ENCODE measurements around the gene NDUFAF5.
A peak's percentile ranks its signal among the peaks of the same experiment; 100 is the strongest.
"Not testable (repeated sequence)": the region's sequence is repeated elsewhere in the genome, so short reads cannot be mapped to it uniquely, and the experiment has no call there.

The NDUFAF5 gene, protein sequence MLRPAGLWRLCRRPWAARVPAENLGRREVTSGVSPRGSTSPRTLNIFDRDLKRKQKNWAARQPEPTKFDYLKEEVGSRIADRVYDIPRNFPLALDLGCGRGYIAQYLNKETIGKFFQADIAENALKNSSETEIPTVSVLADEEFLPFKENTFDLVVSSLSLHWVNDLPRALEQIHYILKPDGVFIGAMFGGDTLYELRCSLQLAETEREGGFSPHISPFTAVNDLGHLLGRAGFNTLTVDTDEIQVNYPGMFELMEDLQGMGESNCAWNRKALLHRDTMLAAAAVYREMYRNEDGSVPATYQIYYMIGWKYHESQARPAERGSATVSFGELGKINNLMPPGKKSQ

DNA sequence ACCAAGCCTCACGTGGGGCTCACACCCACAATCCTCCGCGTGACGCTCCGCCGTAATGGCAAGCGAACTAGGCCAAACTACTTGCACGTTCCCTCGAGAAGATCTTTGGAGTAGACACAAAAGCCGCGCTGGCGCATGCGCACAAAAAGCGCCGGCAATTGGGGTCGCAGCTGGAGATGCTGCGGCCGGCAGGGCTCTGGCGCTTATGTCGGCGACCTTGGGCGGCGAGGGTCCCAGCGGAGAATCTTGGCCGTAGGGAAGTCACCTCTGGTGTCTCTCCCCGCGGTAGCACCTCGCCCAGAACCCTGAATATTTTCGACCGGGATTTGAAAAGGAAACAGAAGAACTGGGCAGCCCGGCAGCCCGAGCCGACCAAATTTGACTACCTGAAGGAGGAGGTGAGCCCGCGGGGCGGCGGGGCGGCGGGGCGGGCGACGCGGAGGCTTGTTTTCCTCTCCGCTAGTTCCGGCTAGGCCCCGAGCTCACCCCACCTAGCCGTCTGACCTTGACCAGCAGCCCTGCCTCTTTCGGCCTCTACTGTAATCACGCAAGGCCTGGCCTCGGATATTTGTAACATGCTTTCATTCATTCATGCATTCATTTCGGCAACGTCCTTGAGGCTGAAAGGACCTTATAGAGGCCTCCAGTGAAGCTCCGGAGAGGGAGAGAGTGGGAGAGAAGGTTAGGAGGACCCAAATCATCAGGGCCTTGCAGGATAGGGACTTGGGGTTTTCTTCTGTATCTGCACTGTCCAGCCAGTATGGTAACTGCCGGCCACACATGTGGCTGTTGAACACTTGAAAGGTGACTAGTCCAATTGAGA, at the start of gene NDUFAF5, which contains the start of gene ESF1:
Gene NDUFAF5 (plus strand): TSS at position 136 of the 823 bp plus-strand sequence. CDS start 41 bp downstream, at position 177.
Gene ESF1 (minus strand): TSS at position 27 of the 823 bp plus-strand sequence. CDS start 1,779 bp downstream, outside the sequence.
- peak; percentile 94 for DNase-seq

DNA sequence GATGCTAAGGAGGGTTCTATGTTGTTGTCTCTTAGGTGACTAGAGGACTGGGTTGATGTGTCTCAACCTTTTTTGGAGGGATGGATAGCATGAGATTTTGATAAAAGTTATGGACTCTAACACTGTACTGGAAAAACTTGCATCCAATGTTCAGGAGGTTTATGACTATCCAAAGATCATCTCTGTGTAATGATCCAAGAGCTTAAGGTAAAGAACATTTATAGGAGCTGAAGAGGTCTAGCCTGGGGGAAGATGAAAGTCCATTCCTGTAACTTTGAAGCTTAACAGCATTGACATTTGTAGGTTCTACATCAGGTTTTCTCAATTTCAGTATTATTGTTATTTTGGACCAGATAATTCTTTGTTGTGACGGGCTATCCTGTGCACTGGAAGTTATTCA, 49.0 kb upstream of the NDUFAF5 start:
- DNase-seq = no peak

DNA sequence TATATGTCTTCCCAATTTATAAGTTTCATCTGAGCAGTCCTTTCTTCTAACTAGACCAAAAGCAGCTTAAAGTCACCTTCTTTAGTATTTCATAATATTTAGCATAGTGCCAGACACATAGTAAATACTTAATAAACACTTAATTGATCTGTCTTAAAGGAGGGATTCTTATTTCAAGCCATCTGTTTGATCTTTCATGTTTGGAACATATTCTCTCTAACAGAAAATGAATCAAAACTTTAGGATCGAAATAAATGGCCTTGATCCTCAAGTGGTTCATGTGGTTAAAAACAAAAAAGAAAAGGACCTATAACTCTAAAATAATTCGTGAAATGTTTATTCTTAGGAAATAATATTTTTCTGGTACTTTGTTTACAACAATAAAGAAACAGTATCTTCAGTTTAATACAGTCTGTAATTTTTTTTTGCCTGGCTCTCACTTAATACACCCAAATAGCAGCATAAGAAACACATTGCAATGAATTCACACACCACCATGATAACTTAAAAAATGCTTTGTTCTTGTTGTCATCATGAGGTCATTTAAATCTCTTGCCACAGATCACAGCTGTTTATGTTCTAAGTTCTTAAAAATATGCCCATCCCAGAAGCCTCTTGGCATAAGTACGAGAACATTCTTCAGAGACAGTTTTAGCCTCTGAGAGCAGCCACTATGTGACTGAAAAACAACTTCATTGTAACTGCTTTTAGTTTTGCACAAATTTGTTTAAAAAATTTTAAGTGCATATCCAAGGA, 48.2 kb upstream of the NDUFAF5 start:
- DNase-seq = no peak

DNA sequence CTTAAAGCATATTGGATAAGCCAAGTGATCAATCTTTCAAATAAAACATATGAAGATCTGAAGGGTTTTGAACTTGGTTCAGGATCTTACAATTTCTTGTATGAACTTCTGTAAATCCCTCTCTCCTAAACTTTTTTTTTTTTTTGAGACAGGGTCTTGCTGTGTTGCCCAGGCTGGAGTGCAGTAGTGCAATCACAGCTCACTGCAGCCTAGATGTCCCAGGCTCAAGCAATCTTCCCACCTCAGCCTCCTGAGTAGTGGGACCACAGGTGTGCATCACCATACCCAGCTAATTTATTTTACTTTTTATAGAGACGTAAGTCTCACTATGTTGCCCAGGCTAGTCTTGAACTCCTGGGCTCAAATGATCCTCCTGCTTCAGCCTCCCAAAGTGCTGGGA, 46.6 kb upstream of the NDUFAF5 start:
- DNase-seq = not testable (repeated sequence)

DNA sequence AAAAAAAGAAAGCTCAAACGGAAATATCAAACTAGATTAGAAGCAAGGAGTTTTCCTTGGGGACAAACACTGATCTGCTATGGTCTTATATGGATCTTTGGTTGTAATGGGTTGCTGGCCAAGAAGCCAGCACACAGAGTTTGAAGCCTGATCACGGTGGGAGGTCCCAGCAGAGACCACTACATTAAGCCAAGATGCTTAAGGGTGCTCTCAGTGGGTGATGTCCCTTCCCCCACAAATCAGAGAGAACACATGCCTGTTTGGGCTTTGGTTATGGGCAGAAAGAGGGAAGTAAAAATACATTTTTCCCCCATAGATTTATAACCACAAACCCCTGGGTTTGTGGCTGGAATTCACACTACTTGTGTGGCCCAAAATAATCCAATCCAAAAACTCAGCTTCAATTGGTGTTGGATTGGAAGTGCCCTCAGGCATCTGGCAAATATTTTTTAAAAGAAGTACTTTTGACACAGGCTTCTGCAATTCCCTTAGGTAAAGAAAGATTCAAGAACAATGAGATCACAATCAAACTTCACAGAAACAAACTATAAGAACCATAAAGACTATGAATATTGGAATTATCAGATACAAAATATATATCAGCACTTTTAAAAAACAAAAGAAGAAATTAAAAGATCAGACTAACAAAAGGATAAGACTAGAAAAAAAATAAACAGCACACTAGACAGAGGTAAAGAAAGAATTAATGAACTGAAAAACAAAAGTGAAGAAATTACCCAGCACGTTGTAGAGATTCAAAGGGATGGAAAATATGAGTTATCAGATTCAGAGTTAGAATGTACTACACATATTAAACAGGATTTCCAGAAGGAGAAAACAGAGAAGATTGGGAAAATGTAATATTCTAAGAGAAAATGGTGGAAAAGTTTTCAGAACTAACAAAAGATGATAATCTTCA, 44.8 kb upstream of the NDUFAF5 start:
- DNase-seq = no peak

DNA sequence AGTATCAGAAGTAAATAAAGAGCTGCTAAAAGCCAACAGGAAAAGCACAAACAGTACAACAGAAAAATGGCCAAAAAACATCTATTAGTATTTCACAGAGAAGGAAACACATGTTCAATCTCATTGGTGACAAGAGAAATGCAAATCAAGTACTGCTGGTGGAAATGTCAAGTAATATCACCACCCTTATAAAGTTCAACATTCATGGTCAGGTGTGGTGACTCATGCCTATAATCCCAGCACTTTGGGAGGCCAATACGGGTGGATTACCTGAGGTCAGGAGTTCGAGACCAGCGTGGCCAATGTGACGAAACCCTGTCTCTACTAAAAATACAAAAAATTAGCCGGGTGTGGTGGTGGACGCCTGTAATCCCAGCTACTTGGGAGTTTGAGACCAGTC, 42.9 kb upstream of the NDUFAF5 start:
- DNase-seq = no peak

DNA sequence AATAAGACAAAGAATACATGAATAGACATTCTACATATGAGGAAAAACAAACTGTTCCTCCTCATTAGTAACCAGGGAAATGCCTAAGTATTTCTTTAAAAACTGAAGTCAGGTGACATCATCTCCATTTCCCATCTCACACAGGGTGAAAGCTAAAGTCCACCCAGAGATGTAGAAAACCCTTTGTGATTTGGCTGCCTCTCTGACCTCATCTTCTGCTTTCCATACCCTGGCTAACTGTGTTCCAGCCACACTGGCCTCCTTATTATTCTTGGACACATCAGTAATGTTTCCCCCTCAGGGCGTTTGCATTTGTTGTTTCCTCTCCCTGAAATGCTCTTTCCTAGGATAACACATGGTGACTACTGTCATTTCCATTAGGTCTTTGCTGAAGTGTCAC, 40.5 kb upstream of the NDUFAF5 start:
- no peak for DNase-seq

DNA sequence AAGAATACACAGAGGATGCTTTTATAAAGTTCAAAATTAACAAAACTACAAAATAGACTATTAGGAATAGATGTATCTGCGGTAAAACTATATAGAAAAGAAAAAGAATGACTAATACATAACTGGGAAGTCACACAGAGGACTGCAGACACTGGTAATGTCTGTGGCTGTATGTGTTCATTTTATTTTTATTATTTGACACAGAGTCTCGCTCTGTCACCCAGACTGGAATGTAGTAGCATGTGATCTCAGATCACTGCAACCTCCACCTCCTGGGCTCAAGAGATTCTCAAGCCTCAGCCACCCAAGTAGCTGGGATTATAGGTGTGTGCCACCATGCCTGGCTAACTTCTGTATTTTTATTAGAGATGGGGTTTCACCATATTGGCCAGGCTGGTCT, 39.0 kb upstream of the NDUFAF5 start:
- no peak for DNase-seq

DNA sequence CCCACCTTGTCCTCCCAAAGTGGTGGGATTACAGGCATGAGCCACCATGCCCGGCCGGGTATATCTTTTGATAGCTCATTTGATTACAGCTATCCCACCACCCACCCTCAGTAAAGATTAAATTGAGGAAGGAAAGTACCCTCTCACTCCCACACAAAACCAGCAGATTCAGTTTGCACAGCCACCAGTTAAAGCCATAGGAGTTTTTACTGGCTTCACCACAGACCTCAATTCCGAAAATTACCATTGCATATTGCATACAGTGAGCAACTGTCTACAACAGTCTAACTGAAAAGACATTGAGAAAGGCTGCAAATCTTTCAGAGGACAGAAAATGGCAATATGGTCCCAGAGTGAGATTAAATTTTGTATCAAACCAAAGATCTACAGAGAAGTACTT, 35.0 kb upstream of the NDUFAF5 start:
- no peak for DNase-seq

DNA sequence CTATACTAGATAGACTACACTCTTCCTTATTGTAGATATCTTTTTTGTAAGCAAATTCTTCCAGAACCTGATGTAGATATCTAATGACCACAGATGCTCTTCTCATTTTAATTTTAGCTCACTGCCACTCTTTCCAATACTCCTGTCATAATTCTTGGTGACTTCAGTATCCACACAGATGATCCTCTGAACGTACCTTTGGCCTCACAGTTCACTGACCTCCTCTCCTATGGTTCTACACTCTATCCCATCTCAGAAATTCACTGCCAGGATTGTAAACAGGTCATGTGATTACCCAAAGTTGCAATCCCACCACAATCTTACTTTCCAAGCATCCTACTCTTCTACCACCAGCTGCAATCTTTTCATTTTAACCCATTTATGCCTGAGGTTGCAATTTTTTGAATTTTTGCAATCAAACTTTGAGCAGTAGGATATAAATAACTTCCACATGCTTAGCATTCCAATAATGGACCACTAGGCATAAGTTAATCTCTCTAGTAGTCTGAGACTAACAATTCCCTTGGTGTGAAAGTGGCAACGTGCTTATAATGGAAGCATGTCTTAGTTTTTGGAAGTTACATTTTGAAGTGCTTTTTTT, 31.3 kb upstream of the NDUFAF5 start:
- no peak for DNase-seq

DNA sequence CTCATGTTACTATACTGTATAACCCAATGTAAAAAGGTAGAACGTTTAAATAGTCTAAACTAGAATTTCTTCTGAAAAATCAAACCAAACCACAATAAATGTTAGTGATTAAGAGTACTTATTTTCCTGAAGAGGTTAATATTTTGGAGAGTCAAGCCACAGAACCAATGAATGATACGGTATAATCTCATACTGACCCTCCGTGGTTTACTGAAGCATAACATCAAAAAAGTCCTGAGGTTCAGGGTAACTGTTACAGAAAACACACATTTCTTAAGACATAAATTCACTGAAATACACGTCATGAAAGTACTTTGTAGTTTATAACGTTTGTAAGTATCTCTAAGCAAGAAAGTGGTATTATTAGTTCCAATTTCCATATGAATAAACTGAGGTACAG, 29.0 kb upstream of the NDUFAF5 start:
- DNase-seq = no peak

DNA sequence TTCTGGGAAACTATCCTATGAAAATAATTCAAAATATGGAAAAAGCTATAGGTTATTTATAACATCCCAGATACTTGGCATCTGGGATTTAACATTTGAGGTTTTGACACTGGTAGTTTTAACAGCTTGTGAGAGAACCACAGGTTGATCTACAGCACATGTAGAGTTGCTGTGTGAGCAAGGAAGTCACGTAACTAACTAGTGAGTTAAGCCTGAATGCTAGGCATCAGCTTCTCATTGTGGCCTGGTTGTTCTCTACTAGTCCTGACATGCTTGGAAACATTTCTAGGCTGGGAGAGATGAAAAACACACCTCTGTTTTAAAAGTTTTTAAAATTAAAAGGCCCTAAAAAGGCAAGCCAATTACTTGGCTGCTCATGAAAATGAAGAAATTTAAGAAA, 28.3 kb upstream of the NDUFAF5 start:
- DNase-seq = no peak

DNA sequence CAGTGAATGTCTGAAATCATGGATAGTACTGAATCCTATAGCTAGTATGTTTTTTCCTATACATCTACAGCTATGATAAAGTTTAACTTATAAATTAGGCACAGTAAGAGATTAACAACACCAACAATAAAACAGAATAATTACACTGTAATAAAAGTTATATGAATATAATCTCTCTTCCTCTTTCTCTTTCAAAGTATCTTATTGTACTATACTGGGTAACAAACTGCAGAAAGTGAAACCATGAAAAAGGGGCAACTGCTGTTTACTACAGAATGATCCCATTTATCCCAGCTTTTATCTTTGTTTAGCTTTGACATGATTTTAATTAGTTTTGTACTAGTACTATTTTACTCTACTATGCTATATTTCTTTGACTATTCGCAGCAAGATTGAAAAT, 25.9 kb upstream of the NDUFAF5 start:
- DNase-seq = no peak

DNA sequence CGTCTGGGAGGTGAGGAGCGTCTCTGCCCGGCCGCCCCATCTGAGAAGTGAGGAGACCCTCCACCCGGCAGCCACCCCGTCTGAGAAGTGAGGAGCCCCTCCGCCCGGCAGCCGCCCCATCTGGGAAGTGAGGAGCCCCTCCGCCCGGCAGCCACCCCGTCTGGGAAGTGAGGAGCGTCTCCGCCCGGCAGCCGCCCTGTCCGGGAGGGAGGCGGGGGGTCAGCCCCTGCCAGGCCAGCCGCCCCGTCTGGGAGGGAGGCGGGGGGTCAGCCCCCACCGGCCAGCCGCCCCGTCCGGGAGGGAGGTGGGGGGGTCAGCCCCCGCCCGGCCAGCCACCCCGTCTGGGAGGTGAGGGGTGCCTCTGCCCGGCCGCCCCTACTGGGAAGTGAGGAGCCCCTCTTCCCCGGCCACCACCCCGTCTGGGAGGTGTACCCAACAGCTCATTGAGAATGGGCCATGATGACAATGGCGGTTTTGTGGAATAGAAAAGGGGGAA, 24.3 kb upstream of the NDUFAF5 start:
- not testable (repeated sequence) for DNase-seq

DNA sequence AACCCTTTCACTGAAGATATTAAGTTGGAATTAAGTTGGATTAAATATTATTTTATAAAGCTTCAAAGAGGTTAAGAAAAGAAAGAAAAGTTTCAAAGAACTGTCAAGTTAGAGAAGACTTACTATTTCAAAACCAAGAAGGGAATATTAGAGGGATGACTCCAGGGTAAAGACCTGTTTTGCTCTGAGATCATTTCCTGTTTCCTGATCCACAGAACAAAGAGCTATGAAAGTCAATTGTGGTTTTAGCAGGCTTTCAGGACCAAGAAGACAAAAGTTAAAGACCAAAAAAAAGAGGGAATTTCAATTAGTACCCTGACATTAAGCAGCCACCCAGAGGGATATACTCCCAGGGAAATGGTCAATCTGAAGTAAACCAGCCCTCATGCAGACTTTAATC, 19.5 kb upstream of the NDUFAF5 start:
- no peak for DNase-seq

DNA sequence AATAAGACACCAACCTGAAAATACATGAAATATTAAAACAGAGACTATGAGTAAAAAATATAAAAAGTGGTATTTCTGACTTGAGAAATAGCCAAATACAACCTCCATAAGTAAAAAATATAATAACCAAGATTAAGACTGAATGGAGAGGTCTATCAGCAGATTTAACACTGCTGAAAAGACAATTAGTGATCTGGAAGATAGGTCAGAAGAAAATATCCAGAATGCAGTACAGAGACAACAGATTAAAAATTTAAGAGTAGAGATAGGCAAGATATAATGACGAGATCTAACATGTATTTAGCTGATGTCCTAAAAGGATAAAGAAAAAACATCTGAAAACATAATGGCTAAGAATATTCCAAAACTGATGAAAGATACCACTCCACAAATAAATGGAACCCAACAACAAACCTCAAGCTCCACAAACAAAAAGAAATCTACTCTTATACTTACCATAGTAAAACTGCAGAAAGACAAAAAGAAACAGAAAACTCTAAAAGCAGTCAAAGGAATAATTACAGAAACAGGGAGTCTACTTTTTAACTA, 18.9 kb upstream of the NDUFAF5 start:
- no peak for DNase-seq

DNA sequence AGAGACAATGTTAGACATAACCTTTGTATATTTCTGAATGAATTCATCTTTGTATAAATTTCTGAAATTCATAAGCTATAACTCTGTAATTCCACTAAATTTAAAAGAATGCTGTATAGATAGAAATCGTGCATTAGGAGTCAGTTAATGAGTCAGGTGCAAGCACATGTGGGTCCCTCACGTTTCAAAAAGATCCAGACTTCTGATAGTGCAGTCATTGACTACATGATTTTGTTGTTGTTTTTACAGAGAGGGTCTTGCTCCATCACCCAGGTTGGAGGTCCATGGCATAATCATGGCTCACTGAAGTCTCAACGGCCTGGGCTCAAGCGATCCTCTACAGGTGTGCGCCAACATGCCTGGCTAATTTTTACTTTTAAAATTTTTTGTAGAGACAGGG, 14.7 kb upstream of the NDUFAF5 start:
- DNase-seq = no peak

DNA sequence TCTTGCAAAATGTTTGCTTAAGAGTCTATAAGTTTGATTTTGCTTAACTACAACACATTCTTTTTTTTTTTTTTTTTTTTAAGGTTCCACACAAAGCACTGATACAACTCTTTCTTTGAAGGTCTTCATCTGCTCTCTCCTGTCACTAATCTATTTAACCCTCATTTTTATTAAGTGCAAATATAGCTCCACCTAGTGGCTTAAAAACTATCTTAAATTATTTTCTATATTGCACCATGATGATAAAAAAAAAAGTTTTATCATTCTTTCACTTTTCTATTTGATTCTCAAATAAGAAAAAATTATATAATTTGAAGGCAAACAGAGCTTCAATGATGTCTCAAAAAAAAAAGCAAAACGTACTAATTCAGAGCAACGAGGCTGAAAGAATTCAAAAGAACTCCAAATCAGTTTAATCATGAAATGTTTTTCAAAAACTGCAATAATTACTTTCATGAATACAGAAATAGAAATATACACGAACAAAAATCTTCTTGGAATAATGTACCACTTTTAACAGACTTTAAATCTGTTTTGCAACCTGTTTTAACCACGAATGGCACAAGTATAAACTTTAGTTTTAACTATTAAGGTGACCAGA, 12.9 kb upstream of the NDUFAF5 start:
- no peak for DNase-seq

DNA sequence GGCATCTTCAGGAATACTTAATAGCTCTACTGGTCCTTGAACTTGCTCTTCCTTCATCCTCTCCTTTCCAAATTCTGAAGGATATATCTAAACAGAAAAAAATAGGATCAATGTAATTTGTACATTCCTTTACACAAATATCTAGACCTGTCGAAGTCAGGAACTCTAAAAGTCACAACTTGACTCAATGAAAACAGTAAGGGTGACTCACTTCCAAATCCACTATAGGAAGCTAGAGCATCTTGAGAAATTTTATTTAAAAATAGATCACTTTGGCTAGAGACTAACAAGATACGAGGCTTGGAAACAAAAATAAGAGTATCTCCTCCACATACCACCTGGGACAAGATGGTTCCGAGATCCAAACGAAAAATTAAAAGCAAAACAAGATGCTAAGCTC, 12.3 kb upstream of the NDUFAF5 start:
- no peak for DNase-seq

DNA sequence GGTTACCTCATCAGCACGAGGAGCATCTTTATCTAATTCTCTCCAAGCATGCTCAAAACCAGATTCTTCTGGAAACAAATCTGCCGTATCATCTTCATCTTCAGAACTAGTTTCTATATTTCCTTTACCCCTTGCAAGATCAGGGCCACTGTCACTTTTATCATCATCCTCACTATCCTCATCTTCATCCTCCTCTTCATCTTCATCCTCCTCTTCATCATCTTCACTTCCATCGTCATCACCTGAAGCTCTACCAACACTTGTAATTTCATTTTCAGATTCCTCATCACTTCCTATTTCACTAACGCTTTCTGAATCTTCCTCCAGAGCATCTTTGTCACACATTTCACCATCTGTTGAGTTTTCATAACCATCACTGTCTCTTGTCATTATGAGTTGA, 9.0 kb upstream of the NDUFAF5 start:
- no peak for DNase-seq

DNA sequence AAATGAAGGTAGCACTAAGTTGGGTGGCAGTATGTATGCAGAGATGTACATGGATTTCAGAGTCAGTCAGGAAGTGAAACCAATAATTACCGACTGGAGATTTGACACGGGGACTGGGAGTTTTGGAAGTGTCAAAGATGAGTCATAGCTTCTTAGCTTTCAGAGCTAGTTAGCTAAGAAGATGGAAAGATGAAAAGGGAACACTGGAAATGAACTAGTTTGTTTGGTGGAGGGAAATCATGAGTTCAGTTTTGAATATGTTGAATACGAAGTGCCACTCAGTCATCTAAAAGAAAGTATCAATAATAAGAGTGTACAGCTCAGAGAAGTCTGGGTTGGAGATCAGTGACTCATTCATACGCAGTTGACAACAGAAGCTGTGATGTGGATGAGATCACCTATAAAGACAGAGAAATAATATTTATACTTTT, 7.6 kb upstream of the NDUFAF5 start:
- DNase-seq = no peak
